DOHH2 (cell line): ENCODE measurements around the gene HOXC5.

Experiments used
- EZH2phosphoT487 ChIP-seq: fragments of 200-600 bp; sonication (generic); IDR thresholded peaks from 2 replicates; pipeline ENCODE4 v1.6.1; 2017; ENCODE audit warnings: borderline replicate concordance, mild to moderate bottlenecking, antibody characterized with exemption, low read length, moderate library complexity, mixed read lengths
- TF ChIP-seq, protein P1 (sequence below): fragments of 200-600 bp; sonication (generic); IDR thresholded peaks from one replicate; pipeline ENCODE4 v1.5.1; 2014; ENCODE audit warnings: antibody characterized with exemption, mild to moderate bottlenecking, low read depth, low read length; ENCODE audit not compliant: poor library complexity, severe bottlenecking

DNA sequence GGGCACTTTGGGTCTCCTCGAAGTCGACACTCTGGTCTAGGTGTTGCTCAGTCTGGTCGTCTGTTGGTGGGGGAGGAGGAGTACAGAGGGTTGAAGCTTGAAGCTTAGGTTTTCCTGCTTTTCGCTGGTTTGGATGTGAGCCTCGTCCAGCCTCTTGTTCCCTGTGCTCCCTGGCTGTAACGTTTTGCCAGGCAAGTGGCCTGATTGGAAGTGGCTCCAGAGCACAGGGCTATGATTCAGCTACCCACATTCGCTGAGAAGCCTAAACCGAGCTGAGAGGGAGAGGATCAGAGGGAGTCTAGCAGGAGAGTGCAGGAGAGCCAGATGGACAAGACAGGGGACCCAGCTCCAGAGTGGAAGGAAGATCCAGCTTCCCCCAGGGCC, 41.8 kb upstream of the HOXC5 start:
- TF ChIP-seq, protein P1, sequence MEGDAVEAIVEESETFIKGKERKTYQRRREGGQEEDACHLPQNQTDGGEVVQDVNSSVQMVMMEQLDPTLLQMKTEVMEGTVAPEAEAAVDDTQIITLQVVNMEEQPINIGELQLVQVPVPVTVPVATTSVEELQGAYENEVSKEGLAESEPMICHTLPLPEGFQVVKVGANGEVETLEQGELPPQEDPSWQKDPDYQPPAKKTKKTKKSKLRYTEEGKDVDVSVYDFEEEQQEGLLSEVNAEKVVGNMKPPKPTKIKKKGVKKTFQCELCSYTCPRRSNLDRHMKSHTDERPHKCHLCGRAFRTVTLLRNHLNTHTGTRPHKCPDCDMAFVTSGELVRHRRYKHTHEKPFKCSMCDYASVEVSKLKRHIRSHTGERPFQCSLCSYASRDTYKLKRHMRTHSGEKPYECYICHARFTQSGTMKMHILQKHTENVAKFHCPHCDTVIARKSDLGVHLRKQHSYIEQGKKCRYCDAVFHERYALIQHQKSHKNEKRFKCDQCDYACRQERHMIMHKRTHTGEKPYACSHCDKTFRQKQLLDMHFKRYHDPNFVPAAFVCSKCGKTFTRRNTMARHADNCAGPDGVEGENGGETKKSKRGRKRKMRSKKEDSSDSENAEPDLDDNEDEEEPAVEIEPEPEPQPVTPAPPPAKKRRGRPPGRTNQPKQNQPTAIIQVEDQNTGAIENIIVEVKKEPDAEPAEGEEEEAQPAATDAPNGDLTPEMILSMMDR, result no peak
- peak; percentile 68; the same call in 1 of the 2 replicates for TF ChIP-seq EZH2phosphoT487
